ENCODE results near the gene STPG2.
"Not testable (repeated sequence)": the region's sequence is repeated elsewhere in the genome, so short reads cannot be mapped to it uniquely, and the experiment has no call there.

STPG2 gene

DNA sequence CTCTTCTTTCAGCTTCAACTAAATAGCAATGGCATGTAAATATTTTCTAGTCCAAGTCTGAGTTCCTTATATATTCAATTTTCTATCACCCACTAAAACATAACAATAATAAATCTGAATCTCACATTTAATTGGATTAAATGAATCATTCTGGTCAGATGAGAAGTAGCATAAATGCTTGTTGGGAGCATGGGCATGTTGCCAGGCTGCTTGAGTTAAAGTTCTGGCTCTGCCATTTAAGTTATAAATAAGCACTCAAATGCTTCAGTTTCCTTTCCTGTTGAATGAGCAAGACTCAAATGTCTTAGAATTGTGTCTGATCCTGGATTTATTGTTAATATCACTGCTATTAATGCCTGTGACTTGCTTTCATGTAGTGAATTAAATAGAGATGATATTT, 496.3 kb downstream of the STPG2 start:
- H3K4me3 ChIP-seq (ENCODE audit: severe bottlenecking): no peak overlapping the region
- H3K27me3 ChIP-seq (ENCODE audit: insufficient read depth, poor library complexity, severe bottlenecking): no peaks in the 10 kb centered on the region
- H3K27ac ChIP-seq (ENCODE audit: poor library complexity, severe bottlenecking): no peak overlapping the region
- peaks cover 12% of the 10 kb centered on the region for H3K4me1 ChIP-seq (ENCODE audit: insufficient read depth, poor library complexity, severe bottlenecking)
- TF ChIP-seq, protein P1, sequence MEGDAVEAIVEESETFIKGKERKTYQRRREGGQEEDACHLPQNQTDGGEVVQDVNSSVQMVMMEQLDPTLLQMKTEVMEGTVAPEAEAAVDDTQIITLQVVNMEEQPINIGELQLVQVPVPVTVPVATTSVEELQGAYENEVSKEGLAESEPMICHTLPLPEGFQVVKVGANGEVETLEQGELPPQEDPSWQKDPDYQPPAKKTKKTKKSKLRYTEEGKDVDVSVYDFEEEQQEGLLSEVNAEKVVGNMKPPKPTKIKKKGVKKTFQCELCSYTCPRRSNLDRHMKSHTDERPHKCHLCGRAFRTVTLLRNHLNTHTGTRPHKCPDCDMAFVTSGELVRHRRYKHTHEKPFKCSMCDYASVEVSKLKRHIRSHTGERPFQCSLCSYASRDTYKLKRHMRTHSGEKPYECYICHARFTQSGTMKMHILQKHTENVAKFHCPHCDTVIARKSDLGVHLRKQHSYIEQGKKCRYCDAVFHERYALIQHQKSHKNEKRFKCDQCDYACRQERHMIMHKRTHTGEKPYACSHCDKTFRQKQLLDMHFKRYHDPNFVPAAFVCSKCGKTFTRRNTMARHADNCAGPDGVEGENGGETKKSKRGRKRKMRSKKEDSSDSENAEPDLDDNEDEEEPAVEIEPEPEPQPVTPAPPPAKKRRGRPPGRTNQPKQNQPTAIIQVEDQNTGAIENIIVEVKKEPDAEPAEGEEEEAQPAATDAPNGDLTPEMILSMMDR (IDR thresholded peaks at IDR 0.05; ENCODE audit: poor library complexity, severe bottlenecking): no peak
- H3K36me3 ChIP-seq (ENCODE audit: low read depth): no peaks in the 10 kb centered on the region
- ATAC-seq (ENCODE audit: low read depth) (no peak), DNase-seq (ENCODE audit: low spot score) (no peak)
- H3K9me3 ChIP-seq (ENCODE audit: severe bottlenecking): no peaks in the 10 kb centered on the region

DNA sequence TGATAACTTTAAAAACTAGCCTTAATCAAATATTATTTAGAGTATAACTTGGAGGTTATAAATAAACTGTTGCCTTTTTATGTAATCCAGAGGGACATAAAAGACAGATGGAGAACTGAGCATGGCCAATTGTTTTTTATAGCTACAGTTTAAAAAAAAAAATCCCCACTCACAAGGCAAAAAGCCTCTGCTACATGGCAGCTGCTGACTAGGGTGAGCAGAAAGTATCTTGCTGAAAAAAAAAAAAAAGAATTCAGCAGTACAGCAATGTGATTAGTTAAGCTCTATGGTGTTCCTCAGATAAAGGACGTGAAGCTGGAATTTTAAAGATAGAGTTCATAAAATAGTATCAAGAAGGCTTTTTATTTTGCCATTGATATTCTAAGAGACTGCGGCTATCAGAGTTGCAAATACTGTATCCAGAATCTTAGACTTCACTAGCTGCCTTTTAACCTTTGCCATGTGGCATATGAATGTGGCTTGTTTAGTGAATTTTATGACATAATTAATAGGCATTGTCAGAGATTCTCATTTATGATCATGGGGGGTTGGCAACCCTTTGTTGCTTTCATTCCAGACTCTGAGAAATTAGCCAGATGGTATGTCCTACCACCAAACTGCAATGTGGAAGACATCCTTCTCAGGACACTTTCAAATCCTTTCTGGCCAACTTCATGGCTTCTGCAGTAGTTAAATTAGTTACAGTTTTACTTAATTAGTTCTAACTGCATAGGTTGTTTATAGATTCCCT, 498.0 kb downstream of the STPG2 start:
- H3K27me3 ChIP-seq (ENCODE audit: insufficient read depth, poor library complexity, severe bottlenecking): no peaks in the 10 kb centered on the region
- H3K9me3 ChIP-seq (ENCODE audit: severe bottlenecking): no peaks in the 10 kb centered on the region
- no peak overlapping the region for H3K27ac ChIP-seq (ENCODE audit: poor library complexity, severe bottlenecking)
- DNase-seq (ENCODE audit: low spot score): no peak
- ATAC-seq (ENCODE audit: low read depth): no peak
- H3K4me3 ChIP-seq (ENCODE audit: severe bottlenecking): no peak overlapping the region
- peaks cover 12% of the 10 kb centered on the region for H3K4me1 ChIP-seq (ENCODE audit: insufficient read depth, poor library complexity, severe bottlenecking)
- H3K36me3 ChIP-seq (ENCODE audit: low read depth): no peaks in the 10 kb centered on the region
- TF ChIP-seq, protein P1 (IDR thresholded peaks at IDR 0.05; ENCODE audit: poor library complexity, severe bottlenecking): no peak

DNA sequence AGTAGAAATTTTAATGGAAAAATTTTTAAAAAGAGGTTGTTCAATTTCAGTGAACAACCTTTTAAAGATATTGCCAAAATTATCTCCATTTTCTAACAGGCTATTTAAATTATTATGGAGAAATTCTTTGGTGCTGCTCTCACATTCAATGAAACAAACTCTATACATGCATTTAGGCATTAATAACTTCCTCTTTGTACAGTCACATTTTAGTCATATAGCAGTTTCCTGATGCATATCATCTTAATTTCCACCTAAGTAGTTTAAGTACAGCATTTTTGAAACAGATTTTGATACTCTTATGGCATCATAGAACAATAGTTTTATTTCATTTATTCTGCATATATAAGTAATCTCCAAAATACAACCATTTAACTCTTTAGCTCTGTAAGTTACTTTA, 500.1 kb downstream of the STPG2 start:
- no peaks in the 10 kb centered on the region for H3K27me3 ChIP-seq (ENCODE audit: insufficient read depth, poor library complexity, severe bottlenecking)
- peaks cover 1% of the 10 kb centered on the region for H3K9me3 ChIP-seq (ENCODE audit: severe bottlenecking)
- H3K4me1 ChIP-seq (ENCODE audit: insufficient read depth, poor library complexity, severe bottlenecking): peaks cover 12% of the 10 kb centered on the region
- ATAC-seq (ENCODE audit: low read depth) (peak; percentile 53; the same call in 1 of the 3 replicates), DNase-seq (ENCODE audit: low spot score) (no peak)
- TF ChIP-seq, protein P1 (IDR thresholded peaks at IDR 0.05; ENCODE audit: poor library complexity, severe bottlenecking): no peak
- H3K4me3 ChIP-seq (ENCODE audit: severe bottlenecking): no peak overlapping the region
- no peaks in the 10 kb centered on the region for H3K36me3 ChIP-seq (ENCODE audit: low read depth)
- no peak overlapping the region for H3K27ac ChIP-seq (ENCODE audit: poor library complexity, severe bottlenecking)

DNA sequence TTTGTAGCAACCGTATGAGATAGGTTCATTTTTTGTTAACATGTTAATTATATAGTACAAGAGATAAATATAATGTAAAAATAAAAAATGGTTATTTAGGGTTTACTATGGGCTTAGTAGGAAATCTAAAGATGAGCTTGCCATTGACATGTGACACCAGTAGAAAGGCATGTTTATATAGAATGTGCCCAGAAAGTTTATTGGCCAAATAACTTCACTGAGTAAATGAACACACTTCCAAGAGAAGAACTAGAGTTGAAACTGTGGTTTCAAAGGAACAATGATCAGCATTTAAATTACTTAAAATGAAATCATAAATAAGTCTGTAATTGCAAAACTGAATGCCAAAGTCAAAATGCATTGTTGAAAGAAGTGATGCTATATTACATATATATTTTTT, 503.3 kb downstream of the STPG2 start:
- DNase-seq (ENCODE audit: low spot score): no peak
- Histone ChIP-seq H3K4me1 (ENCODE audit: insufficient read depth, poor library complexity, severe bottlenecking) (peaks cover 12% of the 10 kb centered on the region), H3K4me3 (ENCODE audit: severe bottlenecking) (no peak overlapping the region), H3K27me3 (ENCODE audit: insufficient read depth, poor library complexity, severe bottlenecking) (no peaks in the 10 kb centered on the region), H3K36me3 (ENCODE audit: low read depth) (no peaks in the 10 kb centered on the region), H3K9me3 (ENCODE audit: severe bottlenecking) (peaks cover 1% of the 10 kb centered on the region), H3K27ac (ENCODE audit: poor library complexity, severe bottlenecking) (no peak overlapping the region)
- no peak for ATAC-seq (ENCODE audit: low read depth)
- TF ChIP-seq, protein P1 (IDR thresholded peaks at IDR 0.05; ENCODE audit: poor library complexity, severe bottlenecking): no peak

DNA sequence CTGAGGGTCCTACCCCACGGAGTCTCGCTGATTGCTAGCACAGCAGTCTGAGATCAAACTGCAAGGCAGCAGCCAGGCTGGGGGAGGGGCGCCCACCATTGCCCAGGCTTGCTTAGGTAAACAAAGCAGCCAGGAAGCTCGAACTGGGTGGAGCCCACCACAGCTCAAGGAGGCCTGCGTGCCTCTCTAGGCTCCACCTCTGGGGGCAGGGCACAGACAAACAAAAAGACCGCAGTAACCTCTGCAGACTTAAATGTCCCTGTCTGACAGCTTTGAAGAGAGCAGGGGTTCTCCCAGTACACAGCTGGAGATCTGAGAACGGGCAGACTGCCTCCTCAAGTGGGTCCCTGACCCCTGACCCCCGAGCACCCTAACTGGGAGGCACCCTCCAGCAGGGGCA, 509.4 kb downstream of the STPG2 start:
- not testable (repeated sequence) for H3K9me3 ChIP-seq (ENCODE audit: severe bottlenecking); H3K36me3 ChIP-seq (ENCODE audit: low read depth); DNase-seq (ENCODE audit: low spot score); H3K4me3 ChIP-seq (ENCODE audit: severe bottlenecking); H3K27me3 ChIP-seq (ENCODE audit: insufficient read depth, poor library complexity, severe bottlenecking); H3K27ac ChIP-seq (ENCODE audit: poor library complexity, severe bottlenecking); H3K4me1 ChIP-seq (ENCODE audit: insufficient read depth, poor library complexity, severe bottlenecking); ATAC-seq (ENCODE audit: low read depth)

All from RWPE2 (cell line).